ENCODE measurements around the gene OSGEP.
"Not testable (repeated sequence)": the region's sequence is repeated elsewhere in the genome, so short reads cannot be mapped to it uniquely, and the experiment has no call there.

GRCh38 chr14:20452831-20453230 lies 1.8 kb downstream of the OSGEP start:
- TF ChIP-seq POLR2A (IDR thresholded peaks at IDR 0.05); CTCF (IDR thresholded peaks at IDR 0.05); EP300 (IDR thresholded peaks at IDR 0.05; ENCODE audit: low read depth): not testable (repeated sequence)
